SK-N-SH treated with all-trans-retinoic acid at 6 μM for 48 hours (cell line): ENCODE data around the gene FAM89B.

ENCODE experiments used
- ATAC-seq: fragments of 200-7000 bp; cut with Tn5 transposase; 3 replicates; pipeline ENCODE4 v1.9.1; 2020; ENCODE audit warnings: mild to moderate bottlenecking, moderate library complexity
- ARNTL ChIP-seq: fragments of 450-650 bp; formaldehyde crosslinking; IDR thresholded peaks from 2 replicates; pipeline ENCODE4 v1.5.0; 2020; ENCODE audit warnings: low read depth, mild to moderate bottlenecking, moderate library complexity, borderline replicate concordance
- BACH2 ChIP-seq: fragments of 250-450 bp; sonication (Bioruptor Pico); IDR thresholded peaks from 2 replicates; pipeline ENCODE4 v1.9.0; 2021; ENCODE audit warnings: mild to moderate bottlenecking, borderline replicate concordance
- CREB5 ChIP-seq: fragments of 250-450 bp; sonication (Bioruptor Pico); IDR thresholded peaks from 2 replicates; pipeline ENCODE4 v1.5.1; 2020; ENCODE audit warnings: low read depth, mild to moderate bottlenecking, moderate library complexity
- CSDC2 ChIP-seq: fragments of 250-450 bp; sonication (Bioruptor Pico); IDR thresholded peaks from 2 replicates; pipeline ENCODE4 v1.5.0; 2020; ENCODE audit warnings: mild to moderate bottlenecking, moderate library complexity
- CSRNP3 ChIP-seq: fragments of 250-450 bp; sonication (Bioruptor Pico); IDR thresholded peaks from 2 replicates; pipeline ENCODE4 v1.5.1; 2021; ENCODE audit warnings: mild to moderate bottlenecking, moderate library complexity
- GLIS3 ChIP-seq: fragments of 250-450 bp; sonication (Bioruptor Pico); IDR thresholded peaks from 2 replicates; pipeline ENCODE4 v1.5.0; 2020; ENCODE audit warnings: mild to moderate bottlenecking, moderate library complexity
- OSR1 ChIP-seq: fragments of 250-450 bp; sonication (Bioruptor Pico); IDR thresholded peaks from 2 replicates; pipeline ENCODE4 v1.8.0; 2022; ENCODE audit warnings: moderate library complexity, mild to moderate bottlenecking, inconsistent platforms
- PATZ1 ChIP-seq: fragments of 250-450 bp; sonication (Bioruptor Pico); IDR thresholded peaks from 2 replicates; pipeline ENCODE4 v1.8.0; 2020; ENCODE audit warnings: mild to moderate bottlenecking, moderate library complexity, borderline replicate concordance
- POU6F1 ChIP-seq: fragments of 250-450 bp; sonication (Bioruptor Pico); IDR thresholded peaks from 2 replicates; pipeline ENCODE4 v1.8.0; 2021; ENCODE audit warnings: low read depth, mild to moderate bottlenecking, moderate library complexity, borderline replicate concordance
- PPARA ChIP-seq: fragments of 250-450 bp; sonication (Bioruptor Pico); IDR thresholded peaks from 2 replicates; pipeline ENCODE4 v1.5.0; 2020; ENCODE audit warnings: mild to moderate bottlenecking, borderline replicate concordance
- RARB ChIP-seq: fragments of 250-450 bp; sonication (Bioruptor Pico); IDR thresholded peaks from 2 replicates; pipeline ENCODE4 v1.8.0; 2021; ENCODE audit warnings: mild to moderate bottlenecking, moderate library complexity
- SNAI2 ChIP-seq: fragments of 250-450 bp; sonication (Bioruptor Pico); IDR thresholded peaks from 2 replicates; pipeline ENCODE4 v1.5.0; 2020; ENCODE audit warnings: mild to moderate bottlenecking, moderate library complexity
- TCF4 ChIP-seq: fragments of 250-450 bp; sonication (Bioruptor Pico); IDR thresholded peaks from 2 replicates; pipeline ENCODE4 v1.8.0; 2021; ENCODE audit warnings: mild to moderate bottlenecking, moderate library complexity, borderline replicate concordance
- TSHZ2 ChIP-seq: fragments of 250-450 bp; sonication (Bioruptor Pico); IDR thresholded peaks from 2 replicates; pipeline ENCODE4 v1.5.0; 2020; ENCODE audit warnings: mild to moderate bottlenecking, moderate library complexity
- ZC3H10 ChIP-seq: fragments of 250-450 bp; sonication (Bioruptor Pico); IDR thresholded peaks from 2 replicates; pipeline ENCODE4 v1.5.1; 2021; ENCODE audit warnings: mild to moderate bottlenecking, moderate library complexity
- ZFP3 ChIP-seq: fragments of 250-450 bp; sonication (Bioruptor Pico); IDR thresholded peaks from 2 replicates; pipeline ENCODE4 v1.5.0; 2020; ENCODE audit warnings: mild to moderate bottlenecking, moderate library complexity
- ZFP30 ChIP-seq: fragments of 450-650 bp; formaldehyde crosslinking; IDR thresholded peaks from 2 replicates; pipeline ENCODE4 v1.5.0; 2022; ENCODE audit warnings: mild to moderate bottlenecking, moderate library complexity
- ZNF70 ChIP-seq: fragments of 450-650 bp; formaldehyde crosslinking; IDR thresholded peaks from 2 replicates; pipeline ENCODE4 v1.5.0; 2020; ENCODE audit warnings: mild to moderate bottlenecking, moderate library complexity

The FAM89B gene

GRCh38 chr11:65598258-65598699 lies 25.9 kb downstream of the FAM89B start:
- no peak for ATAC-seq
- TF ChIP-seq BACH2 (CRISPR knock-in tag) (no peak), POU6F1 (no peak)

- TF ChIP-seq ZFP3 (CRISPR knock-in tag) (no peak), CSDC2 (CRISPR knock-in tag) (no peak), RARB (CRISPR knock-in tag) (no peak), ARNTL (CRISPR knock-in tag) (no peak), BACH2 (CRISPR knock-in tag) (no peak), CREB5 (CRISPR knock-in tag) (no peak), ZNF70 (CRISPR knock-in tag) (no peak), POU6F1 (no peak), OSR1 (CRISPR knock-in tag) (no peak)
- ATAC-seq = no peak
Measured at GRCh38 chr11:65599216-65599954, 27.0 kb downstream of the FAM89B start.

GRCh38 chr11:65599955-65600246 lies 27.6 kb downstream of the FAM89B start:
- no peak for ATAC-seq
- TF ChIP-seq CSDC2 (CRISPR knock-in tag) (no peak), ZC3H10 (no peak), TSHZ2 (CRISPR knock-in tag) (no peak), TCF4 (CRISPR knock-in tag) (no peak)

GRCh38 chr11:65604258-65604657 lies 31.9 kb downstream of the FAM89B start:
- ATAC-seq = no peak
- no peak for TF ChIP-seq POU6F1
- TF ChIP-seq ZNF70 (CRISPR knock-in tag) = no peak
- TF ChIP-seq GLIS3 (CRISPR knock-in tag) = no peak
- TF ChIP-seq ZC3H10 = no peak
- TF ChIP-seq SNAI2 (CRISPR knock-in tag) = no peak
- TF ChIP-seq PATZ1 (CRISPR knock-in tag) = no peak
- no peak for TF ChIP-seq RARB (CRISPR knock-in tag)
- no peak for TF ChIP-seq TSHZ2 (CRISPR knock-in tag)
- TF ChIP-seq CSRNP3 = no peak
- TF ChIP-seq TCF4 (CRISPR knock-in tag) = no peak
- TF ChIP-seq ZFP3 (CRISPR knock-in tag) = no peak
- no peak for TF ChIP-seq ARNTL (CRISPR knock-in tag)
- TF ChIP-seq BACH2 (CRISPR knock-in tag) = no peak
- no peak for TF ChIP-seq ZFP30 (CRISPR knock-in tag)
- TF ChIP-seq PPARA = no peak
